HG03108 (cell line): ENCODE measurements around the gene SPATA9.
A peak's percentile ranks its signal among the peaks of the same experiment; 100 is the strongest.

Source experiments
- ATAC-seq: cut with Tn5 transposase; IDR thresholded peaks from one replicate; pipeline ENCODE4 v1.9.1; 2021; ENCODE audit warnings: moderate library complexity; ENCODE audit not compliant: unreplicated experiment

Gene SPATA9

GRCh38 chr5:95621839-95622629, 60.8 kb downstream of the SPATA9 start:
- no peak for ATAC-seq

- ATAC-seq: peak; percentile 33
Measured at GRCh38 chr5:95620870-95621838, 61.6 kb downstream of the SPATA9 start.

DNA sequence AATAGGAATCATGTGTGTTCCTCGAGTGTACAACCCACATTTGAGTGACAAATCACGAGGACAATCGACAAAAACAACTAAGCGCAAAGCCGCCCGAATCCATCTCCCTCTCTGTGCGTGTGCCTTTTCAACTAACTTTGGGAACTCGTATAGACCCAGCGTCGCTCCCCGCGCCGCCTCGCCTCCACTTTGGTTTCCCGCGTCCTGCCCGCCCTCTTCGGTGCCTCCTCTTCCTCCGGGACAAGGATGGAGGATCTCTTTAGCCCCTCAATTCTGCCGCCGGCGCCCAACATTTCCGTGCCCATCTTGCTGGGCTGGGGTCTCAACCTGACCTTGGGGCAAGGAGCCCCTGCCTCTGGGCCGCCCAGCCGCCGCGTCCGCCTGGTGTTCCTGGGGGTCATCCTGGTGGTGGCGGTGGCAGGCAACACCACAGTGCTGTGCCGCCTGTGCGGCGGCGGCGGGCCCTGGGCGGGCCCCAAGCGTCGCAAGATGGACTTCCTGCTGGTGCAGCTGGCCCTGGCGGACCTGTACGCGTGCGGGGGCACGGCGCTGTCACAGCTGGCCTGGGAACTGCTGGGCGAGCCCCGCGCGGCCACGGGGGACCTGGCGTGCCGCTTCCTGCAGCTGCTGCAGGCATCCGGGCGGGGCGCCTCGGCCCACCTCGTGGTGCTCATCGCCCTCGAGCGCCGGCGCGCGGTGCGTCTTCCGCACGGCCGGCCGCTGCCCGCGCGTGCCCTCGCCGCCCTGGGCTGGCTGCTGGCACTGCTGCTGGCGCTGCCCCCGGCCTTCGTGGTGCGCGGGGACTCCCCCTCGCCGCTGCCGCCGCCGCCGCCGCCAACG, 62.5 kb downstream of the SPATA9 start, which contains the start of gene GPR150:
TSS of gene GPR150 (plus strand) at position 58 of the 840 bp plus-strand sequence. CDS start at position 247, 189 bp downstream.
- ATAC-seq: peak; percentile 72

DNA sequence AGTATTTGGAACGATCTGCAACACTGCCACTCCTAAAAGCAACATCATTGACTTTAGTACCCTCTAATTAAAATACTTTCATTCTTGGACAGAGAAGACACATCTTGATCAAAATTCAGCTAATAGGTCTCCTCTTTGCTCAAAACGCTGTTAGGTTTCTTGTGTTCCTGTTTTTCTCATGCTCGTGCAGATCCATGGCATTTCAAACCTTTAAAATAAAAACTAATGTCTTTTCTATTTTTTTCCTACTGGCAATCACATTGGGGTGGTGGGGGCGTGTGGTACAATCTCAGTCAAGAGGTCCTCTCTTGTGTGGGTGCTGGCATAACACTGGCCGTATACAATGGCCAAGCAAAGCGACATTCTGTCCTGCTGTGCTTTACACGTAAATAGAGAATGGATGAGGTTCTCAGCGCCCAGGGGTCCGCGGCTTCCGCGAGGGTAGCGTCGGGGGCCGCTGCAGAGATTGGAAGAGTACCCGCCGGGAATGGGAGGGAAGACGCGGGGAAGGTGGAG, 63.2 kb downstream of the SPATA9 start:
- ATAC-seq: no peak

- ATAC-seq: no peak
Measured at GRCh38 chr5:95619096-95619495, 63.7 kb downstream of the SPATA9 start.

DNA sequence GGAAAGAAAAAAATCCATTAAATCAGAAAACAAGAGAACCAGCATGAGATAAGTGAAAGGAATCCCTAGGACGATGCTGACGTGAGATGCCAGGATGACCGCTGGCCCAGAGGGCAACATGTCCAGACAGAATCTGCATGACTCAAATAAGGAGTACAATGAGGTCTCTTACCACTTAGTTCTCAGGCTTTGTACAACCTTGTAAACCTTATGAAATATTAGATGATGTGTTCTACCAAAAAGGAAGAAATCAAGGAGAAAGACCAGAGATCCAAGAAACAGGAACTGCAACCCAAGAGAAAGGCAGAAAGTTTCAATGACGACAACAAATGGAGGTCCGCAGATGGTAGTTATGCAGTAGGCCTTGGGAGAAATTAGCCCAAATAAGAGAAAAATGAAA, 65.7 kb downstream of the SPATA9 start:
- no peak for ATAC-seq

GRCh38 chr5:95615164-95615467, 67.7 kb downstream of the SPATA9 start:
- ATAC-seq: peak; percentile 44

DNA sequence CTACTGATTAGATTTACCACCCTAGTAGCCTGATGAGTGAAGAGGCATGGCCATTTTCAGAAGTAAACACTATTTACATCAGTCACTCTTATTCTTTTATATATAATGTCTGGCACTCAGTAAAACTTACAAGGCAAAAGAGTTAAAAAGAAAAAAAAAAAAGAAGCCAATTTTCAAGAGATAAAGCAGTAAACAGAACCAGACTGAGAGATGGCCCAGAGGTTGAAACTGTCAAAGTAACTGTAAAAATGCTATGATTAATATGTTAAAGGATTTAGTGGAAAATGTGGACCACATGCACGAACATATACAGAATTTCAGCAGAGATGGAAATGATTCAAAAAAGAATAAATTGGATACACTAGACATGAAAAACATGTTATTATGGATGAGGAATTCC, 69.3 kb downstream of the SPATA9 start:
- no peak for ATAC-seq

DNA sequence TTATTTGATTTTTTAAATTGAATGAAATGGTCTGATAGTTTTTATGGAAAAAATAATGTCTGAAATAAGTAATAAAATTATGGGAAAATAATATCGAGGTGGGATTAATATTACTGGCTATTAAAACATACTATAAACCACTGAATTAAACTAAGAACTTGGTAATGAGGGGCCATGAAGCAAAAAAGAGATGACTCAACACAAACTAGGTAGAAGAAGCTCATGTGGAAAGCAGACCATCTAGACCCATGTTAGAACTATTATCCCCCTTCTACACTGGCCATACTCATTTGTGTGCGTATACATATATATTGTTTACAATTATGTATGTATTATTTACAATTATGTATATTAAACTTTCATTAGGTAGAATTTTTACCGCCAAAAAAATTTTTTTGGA, 71.4 kb downstream of the SPATA9 start:
- ATAC-seq: no peak

- ATAC-seq: no peak
Measured at GRCh38 chr5:95610546-95610945, 72.2 kb downstream of the SPATA9 start.

DNA sequence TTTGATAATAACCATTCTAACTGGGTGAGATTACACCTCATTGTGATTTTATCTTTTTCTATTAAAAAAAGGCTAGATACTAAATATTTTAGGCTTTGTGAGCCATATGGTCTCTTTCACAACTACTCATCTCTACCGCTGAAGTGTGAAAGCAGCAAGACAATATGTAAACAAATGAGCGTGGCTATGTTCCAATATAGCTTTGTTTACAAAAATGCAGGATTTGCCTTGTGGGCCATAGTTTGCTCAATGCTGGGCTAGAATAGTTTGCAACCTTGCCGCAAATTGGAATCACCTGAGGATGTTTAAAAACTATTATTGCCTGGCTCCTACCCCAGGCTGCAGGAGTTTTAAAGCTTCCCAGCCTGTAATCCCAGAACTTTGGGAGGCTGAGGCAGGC, 73.1 kb downstream of the SPATA9 start:
- ATAC-seq: no peak
